HFFc6 (cell line): ENCODE measurements around the gene PHF21B. TPM values are rescaled to one million over a fixed set of nuclear protein-coding genes. Genes with fewer than 3 reads are reported as not detected.
A peak's percentile ranks its signal among the peaks of the same experiment; 100 is the strongest.

Source experiments
- DNase-seq: peaks from one replicate; pipeline ENCODE4 v3.0.0-alpha.2; 2018
- H3K27ac Mint-ChIP-seq: 2 replicates; pipeline ENCODE4 v1.8.0; 2020; ENCODE audit warnings: mild to moderate bottlenecking, mixed read lengths
- H3K27me3 Mint-ChIP-seq: 2 replicates; pipeline ENCODE4 v1.8.0; 2021; ENCODE audit warnings: mild to moderate bottlenecking, moderate library complexity, mixed read lengths; ENCODE audit not compliant: insufficient read depth
- H3K36me3 Mint-ChIP-seq: 2 replicates; pipeline ENCODE4 v1.8.0; 2021; ENCODE audit warnings: low read depth, mixed read lengths
- H3K4me1 Mint-ChIP-seq: 2 replicates; pipeline ENCODE4 v1.8.0; 2020; ENCODE audit warnings: low read depth, mixed read lengths
- H3K4me3 Mint-ChIP-seq: 2 replicates; pipeline ENCODE4 v1.8.0; 2020; ENCODE audit warnings: mild to moderate bottlenecking, moderate library complexity, mixed read lengths
- H3K9me3 Mint-ChIP-seq: 2 replicates; pipeline ENCODE4 v1.8.0; 2020; ENCODE audit warnings: mild to moderate bottlenecking, mixed read lengths
- CTCF ChIP-seq: fragments of 200-600 bp; sonication (generic); IDR thresholded peaks from 2 replicates; pipeline ENCODE4 v1.5.0; 2021; ENCODE audit warnings: antibody characterized with exemption, mild to moderate bottlenecking
- long read RNA-seq: library from polyadenylated mRNA; unstranded; transcript quantifications from one replicate; pipeline ENCODE4 v2.0.0, GENCODE V29; 2019
- total RNA-seq, 6 experiments: library from RNA; stranded (reverse); fragmentation: NEBNext Ultra II Directional; extraction: Animal tissue kit (Norgen Biotek cat#: 25700); gene quantifications; 2 replicates in 1 of 6; 3 replicates in 5 of 6; pipeline ENCODE4 v1.2.3, GENCODE V29; 2021

The PHF21B gene
- total RNA-seq = not detected
- long read RNA-seq = 0 reads

GRCh38 chr22:45009606-45010531, at the start of gene PHF21B:
TSS of gene PHF21B (minus strand) at chr22:45010005. CDS start at chr22:45009549, 456 bp downstream.
- Mint-ChIP-seq H3K4me1 (peaks cover 17% of the 10 kb centered on the region), H3K36me3 (no peaks in the 10 kb centered on the region; the same call in 1 of the 2 replicates), H3K27me3 (peaks cover 45% of the 10 kb centered on the region), H3K9me3 (no peaks in the 10 kb centered on the region), H3K4me3 (peak within 1 kb of the TSS; percentile 85), H3K27ac (no peak within 1 kb of the TSS)
- TF ChIP-seq CTCF = no peak
- no peak for DNase-seq

GRCh38 chr22:45059296-45059695, 49.5 kb upstream of the PHF21B start:
- H3K36me3 Mint-ChIP-seq = no peaks in the 10 kb centered on the region
- H3K9me3 Mint-ChIP-seq = no peaks in the 10 kb centered on the region
- TF ChIP-seq CTCF = no peak
- peaks cover 17% of the 10 kb centered on the region for H3K4me1 Mint-ChIP-seq
- no peak for DNase-seq
- H3K4me3 Mint-ChIP-seq = no peak overlapping the region
- H3K27ac Mint-ChIP-seq = no peak overlapping the region
- peaks cover 45% of the 10 kb centered on the region for H3K27me3 Mint-ChIP-seq

- Mint-ChIP-seq H3K9me3 (no peaks in the 10 kb centered on the region), H3K4me1 (peaks cover 9% of the 10 kb centered on the region), H3K4me3 (no peak overlapping the region), H3K27ac (no peak overlapping the region), H3K27me3 (peaks cover 43% of the 10 kb centered on the region), H3K36me3 (no peaks in the 10 kb centered on the region)
- DNase-seq = no peak
- TF ChIP-seq CTCF = no peak
These were observed 48.8 kb upstream of the PHF21B start for GRCh38 chr22:45058622-45058912.

- Mint-ChIP-seq H3K9me3 (no peaks in the 10 kb centered on the region), H3K27ac (no peak overlapping the region), H3K4me1 (peaks cover 6% of the 10 kb centered on the region; the same call in 1 of the 2 replicates), H3K27me3 (peaks cover 48% of the 10 kb centered on the region), H3K4me3 (no peak overlapping the region), H3K36me3 (no peaks in the 10 kb centered on the region)
- no peak for TF ChIP-seq CTCF
- DNase-seq = no peak
These were observed 46.1 kb upstream of the PHF21B start for GRCh38 chr22:45055936-45056335.

- no peak for TF ChIP-seq CTCF
- peaks cover 2% of the 10 kb centered on the region; the same call in 1 of the 2 replicates for H3K4me1 Mint-ChIP-seq
- H3K4me3 Mint-ChIP-seq = no peak overlapping the region
- H3K27ac Mint-ChIP-seq = no peak overlapping the region
- peaks cover 38% of the 10 kb centered on the region for H3K27me3 Mint-ChIP-seq
- no peaks in the 10 kb centered on the region for H3K9me3 Mint-ChIP-seq
- no peak for DNase-seq
- no peaks in the 10 kb centered on the region for H3K36me3 Mint-ChIP-seq
These were observed 43.8 kb upstream of the PHF21B start for GRCh38 chr22:45053571-45053970.
